Measurements from ENCODE around the gene HAGH. TPM values are rescaled to one million over a fixed set of nuclear protein-coding genes. Genes with fewer than 3 reads are reported as not detected.

Gene HAGH
- total RNA-seq, 1 donor from 2014 or later: 69.1 TPM

GRCh38 chr16:1858189-1858865, 31.7 kb upstream of the HAGH start:
- DNase-seq: no peak
- Histone ChIP-seq H3K27ac (no peak overlapping the region), H3K4me3 (no peak overlapping the region), H3K27me3 (ENCODE audit: low read depth) (peaks cover 22% of the 10 kb centered on the region), H3K4me1 (no peaks in the 10 kb centered on the region), H3K9me3 (no peaks in the 10 kb centered on the region), H3K36me3 (no peaks in the 10 kb centered on the region)
- intact Hi-C loops (cut with DNase I): no loop called here
- ATAC-seq: no peak
- no peak for TF ChIP-seq CTCF (IDR thresholded peaks at IDR 0.05)

- Histone ChIP-seq H3K27me3 (ENCODE audit: low read depth) (peaks cover 22% of the 10 kb centered on the region), H3K36me3 (no peaks in the 10 kb centered on the region), H3K4me1 (no peaks in the 10 kb centered on the region), H3K27ac (no peak overlapping the region), H3K4me3 (no peak overlapping the region), H3K9me3 (no peaks in the 10 kb centered on the region)
- ATAC-seq (no peak), DNase-seq (no peak)
- intact Hi-C loops (cut with DNase I): no loop called here
- TF ChIP-seq CTCF (IDR thresholded peaks at IDR 0.05): no peak
Measured at GRCh38 chr16:1857433-1858097, 30.9 kb upstream of the HAGH start.

DNA sequence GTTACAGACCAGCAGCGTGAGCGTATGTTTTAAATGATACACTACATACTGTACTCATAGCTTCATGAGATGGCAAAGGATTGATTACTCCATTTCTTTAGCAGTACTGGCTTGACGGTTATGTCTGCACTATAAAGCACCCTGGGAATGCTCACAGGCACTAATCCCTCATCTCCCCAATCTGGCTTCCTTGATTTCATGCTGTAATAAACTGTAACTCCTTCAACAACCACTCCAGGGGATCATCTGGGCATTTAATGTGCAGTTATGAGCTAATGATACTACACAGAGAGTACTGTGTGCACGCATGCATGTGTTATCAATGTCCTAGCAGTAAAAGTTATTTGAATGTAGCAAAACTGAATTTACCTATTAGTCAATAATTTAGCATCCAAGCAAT, 25.2 kb upstream of the HAGH start:
- no peaks in the 10 kb centered on the region for H3K4me1 ChIP-seq
- H3K27me3 ChIP-seq (ENCODE audit: low read depth): peaks cover 3% of the 10 kb centered on the region
- no peak overlapping the region for H3K4me3 ChIP-seq
- H3K9me3 ChIP-seq: no peaks in the 10 kb centered on the region
- ATAC-seq (no peak), DNase-seq (no peak)
- no peak for TF ChIP-seq CTCF (IDR thresholded peaks at IDR 0.05)
- no peaks in the 10 kb centered on the region for H3K36me3 ChIP-seq
- H3K27ac ChIP-seq: no peak overlapping the region
- intact Hi-C loops (cut with DNase I): no loop called here

- intact Hi-C loops (cut with DNase I): no loop called here
- no peak for ATAC-seq
Measured at GRCh38 chr16:1850981-1851380, 24.4 kb upstream of the HAGH start.

DNA sequence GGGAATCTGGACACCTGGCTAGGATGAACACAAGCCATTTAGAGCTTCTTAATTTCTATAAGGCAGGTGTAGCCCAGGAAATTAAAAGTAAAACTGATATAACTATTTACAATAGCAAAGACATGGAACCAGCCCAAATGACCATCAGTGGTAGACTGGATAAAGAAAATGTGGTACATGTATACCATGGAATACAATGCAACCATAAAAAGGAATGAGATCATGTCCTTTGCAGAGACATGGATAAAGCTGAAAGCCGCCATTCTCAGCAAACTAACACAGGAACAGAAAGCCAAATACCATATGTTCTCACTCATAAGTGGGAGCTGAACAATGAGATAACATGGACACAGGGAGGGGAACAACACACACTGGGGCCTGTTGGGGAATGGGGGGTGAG, 19.8 kb upstream of the HAGH start:
- no peak for ATAC-seq
- H3K27ac ChIP-seq: no peak overlapping the region

More at GRCh38 chr16:1850981-1851380, 24.4 kb upstream of the HAGH start:
- Histone ChIP-seq H3K36me3 (no peaks in the 10 kb centered on the region), H3K9me3 (no peaks in the 10 kb centered on the region), H3K4me3 (no peak overlapping the region), H3K27ac (no peak overlapping the region), H3K27me3 (ENCODE audit: low read depth) (no peaks in the 10 kb centered on the region), H3K4me1 (no peaks in the 10 kb centered on the region)
- no peak for DNase-seq
- TF ChIP-seq CTCF (IDR thresholded peaks at IDR 0.05): no peak

More for the DNA sequence above, 19.8 kb upstream of the HAGH start:
- Histone ChIP-seq H3K4me1 (no peaks in the 10 kb centered on the region), H3K36me3 (no peaks in the 10 kb centered on the region), H3K9me3 (no peaks in the 10 kb centered on the region), H3K27me3 (ENCODE audit: low read depth) (no peaks in the 10 kb centered on the region), H3K4me3 (no peak overlapping the region)
- no peak for DNase-seq
- intact Hi-C loops (cut with DNase I): no loop called here
- no peak for TF ChIP-seq CTCF (IDR thresholded peaks at IDR 0.05)
